HG03025 (cell line): ENCODE results near the gene BLVRB.

Experiments used
- ATAC-seq: cut with Tn5 transposase; IDR thresholded peaks from one replicate; pipeline ENCODE4 v1.9.1; 2021; ENCODE audit warnings: mild to moderate bottlenecking, moderate library complexity; ENCODE audit not compliant: unreplicated experiment, low FRiP score

Gene BLVRB

DNA sequence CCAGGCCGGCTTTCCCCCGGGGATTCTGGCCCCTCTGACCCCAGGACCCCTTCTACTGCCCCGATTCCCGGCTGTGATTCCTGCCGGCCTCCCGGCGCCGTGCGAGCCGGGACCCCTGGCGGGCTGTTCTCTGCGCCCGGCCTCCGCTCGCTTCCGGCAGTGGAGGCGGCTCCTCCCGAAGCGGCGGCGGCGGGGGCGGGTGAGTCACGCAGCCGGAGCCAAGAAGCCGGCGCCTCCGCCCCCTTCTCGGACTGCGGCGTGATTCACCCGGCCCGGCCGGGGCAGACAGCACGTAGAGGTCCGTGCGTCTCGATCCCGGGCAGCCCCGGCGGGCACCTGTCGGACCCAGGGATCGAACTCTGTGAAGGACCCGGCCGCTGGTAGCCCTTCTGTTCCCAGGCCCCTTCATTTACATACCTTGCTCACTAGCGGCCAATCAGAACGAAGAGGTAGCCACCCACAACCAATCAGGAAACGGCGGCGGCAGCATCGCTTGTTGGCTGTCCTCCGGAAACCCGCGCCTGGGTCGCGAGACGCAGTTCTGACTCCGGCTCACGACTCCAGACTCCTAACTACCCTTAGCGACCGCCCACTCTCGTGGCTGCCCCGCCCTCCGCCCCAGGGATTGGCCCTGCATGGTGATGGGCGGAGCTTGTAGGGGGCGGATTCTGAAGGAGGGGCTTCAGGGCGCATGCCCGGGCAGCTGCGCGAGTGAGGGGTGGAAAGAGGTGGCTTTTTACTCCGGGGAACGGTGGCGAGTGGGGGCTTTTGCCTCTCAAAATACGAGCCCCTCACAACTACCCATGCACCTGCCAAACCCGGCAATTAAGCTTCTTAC, 39.9 kb downstream of the BLVRB start, which contains the start of gene SERTAD1:
Gene SERTAD1 (minus strand): TSS at position 543 of the 838 bp plus-strand sequence. CDS start 2,446 bp downstream, outside the sequence.
- ATAC-seq: peak; percentile 79

DNA sequence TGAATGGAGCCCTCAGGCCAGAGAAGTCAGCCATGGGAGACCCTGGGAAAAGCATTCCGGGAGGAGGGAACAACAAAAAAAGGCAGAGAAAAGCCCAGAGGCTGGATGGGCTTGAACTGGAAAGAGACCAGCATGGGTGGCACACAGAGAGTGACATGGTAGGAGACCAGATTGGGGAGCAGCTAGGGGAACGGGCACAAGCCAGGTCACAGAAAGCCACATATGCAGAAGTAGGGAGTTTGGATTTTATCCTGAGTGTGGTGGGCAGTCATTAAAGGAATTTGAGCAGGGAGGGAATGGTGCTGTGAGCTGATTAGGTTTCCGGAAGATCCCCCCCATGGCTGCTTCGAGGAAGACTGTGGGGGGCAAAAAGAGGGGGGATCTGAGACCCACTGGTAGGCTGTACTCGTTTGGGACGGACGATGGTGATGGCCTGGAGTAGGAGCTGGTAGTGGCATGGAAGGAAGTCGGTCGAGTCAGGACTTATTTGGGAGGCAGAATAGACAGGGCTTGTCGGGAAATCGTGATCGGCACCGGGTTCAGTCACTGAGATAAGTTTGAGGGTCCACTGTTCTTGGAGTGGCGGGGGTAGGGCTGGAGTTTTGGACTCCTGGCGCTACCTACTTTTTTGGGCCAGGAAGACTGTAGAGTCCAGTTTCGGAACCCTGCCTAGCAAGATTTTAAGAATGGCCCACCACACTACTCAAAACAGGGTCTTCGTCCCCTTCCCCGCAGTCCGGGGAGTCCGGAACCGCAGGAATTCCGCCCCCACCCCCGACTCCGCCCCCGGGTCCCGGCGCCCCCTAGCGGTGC, 40.7 kb downstream of the BLVRB start:
- no peak for ATAC-seq

DNA sequence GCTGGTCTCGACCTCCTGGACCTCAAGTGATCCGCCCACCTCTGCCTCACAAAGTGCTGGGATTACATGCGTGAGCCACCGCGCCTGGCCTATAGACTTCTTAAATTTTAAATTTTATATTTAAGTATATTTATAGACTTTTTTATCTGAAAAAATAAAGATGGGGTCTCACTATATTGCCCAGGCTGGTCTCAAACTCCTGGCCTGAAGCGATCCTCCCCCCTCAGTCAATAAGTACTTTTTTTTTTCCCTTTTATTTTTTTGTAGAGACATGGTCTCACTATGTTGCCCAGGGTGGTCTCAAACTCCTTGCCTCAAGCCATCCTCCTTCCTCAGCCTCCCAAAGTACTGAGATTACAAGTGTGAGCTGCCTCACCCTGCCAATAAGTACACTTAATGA, 41.6 kb downstream of the BLVRB start:
- ATAC-seq: no peak

DNA sequence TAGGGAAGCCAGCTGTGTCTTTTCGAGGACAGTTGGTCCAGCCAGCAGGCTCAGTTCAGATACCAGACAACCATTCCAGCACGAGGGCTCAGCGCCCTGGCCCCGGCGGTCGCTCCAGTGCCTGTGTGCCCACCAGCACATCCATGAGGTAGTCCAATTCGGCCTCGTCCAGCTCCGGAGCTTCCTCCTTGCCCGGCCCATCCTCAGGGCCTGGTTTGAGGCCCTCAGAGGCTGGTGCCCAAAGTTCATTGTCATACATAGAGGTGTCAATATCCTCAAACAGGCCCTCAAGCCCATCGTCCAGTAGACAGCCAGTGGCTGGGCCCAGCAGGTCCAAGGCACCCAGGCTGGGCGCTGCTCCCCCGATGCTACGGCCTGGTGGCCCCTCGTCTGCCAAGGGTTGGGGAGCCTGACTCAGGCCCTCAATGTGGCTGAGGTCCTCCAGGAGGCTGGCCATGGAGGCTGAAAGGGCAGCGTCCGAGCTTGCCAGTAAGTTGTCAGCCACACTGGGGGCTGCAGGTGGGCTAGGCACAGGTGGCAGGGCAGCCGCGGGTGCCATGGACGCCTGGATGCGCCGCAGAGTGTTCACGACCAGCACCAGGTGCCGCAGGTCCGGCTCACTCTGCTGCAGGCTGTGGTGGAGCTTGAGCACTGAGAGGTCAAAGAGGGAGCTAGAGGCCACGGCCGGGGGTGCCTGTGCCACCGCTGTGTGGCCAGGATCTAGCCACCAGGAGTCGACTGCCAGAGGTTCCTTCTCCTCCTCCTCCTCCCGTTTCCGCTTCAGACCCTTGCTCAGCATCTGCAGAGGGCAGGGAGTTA, 42.6 kb downstream of the BLVRB start:
- ATAC-seq: no peak

DNA sequence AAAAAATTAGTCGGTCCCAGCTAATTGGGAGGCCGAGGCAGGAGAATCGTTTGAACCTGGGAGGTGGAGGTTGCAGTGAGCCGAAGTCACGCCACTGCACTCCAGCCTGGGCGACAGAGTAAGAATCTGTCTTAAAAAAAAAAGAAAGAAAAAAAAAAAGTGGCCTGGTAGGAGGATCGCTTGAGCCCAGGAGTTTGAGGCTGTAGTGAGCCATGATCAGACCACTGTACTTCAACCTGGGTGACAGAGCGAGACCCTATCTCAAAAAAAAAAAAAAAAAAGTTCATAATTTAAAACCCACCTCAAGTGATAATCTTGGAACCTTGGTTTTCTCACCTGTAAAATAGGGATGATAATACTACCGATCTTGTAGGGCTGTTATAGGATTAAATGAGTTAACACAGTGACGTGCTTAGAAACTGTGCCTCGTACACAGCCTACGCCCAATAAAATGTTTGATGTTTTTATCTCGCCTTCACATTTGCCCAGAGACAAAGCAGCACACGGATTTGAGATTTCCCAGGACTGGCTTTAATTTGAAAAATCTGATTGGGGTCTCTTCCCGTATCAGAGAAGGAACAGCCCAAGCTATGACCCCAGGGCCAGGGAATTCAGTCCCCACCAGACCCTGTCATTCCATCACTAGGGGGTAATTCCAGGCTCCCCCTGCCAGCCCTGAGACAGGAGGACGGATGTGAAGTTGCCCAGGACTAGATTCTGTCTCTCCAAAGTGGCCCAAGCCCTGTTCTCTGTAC, 43.4 kb downstream of the BLVRB start:
- ATAC-seq: no peak

DNA sequence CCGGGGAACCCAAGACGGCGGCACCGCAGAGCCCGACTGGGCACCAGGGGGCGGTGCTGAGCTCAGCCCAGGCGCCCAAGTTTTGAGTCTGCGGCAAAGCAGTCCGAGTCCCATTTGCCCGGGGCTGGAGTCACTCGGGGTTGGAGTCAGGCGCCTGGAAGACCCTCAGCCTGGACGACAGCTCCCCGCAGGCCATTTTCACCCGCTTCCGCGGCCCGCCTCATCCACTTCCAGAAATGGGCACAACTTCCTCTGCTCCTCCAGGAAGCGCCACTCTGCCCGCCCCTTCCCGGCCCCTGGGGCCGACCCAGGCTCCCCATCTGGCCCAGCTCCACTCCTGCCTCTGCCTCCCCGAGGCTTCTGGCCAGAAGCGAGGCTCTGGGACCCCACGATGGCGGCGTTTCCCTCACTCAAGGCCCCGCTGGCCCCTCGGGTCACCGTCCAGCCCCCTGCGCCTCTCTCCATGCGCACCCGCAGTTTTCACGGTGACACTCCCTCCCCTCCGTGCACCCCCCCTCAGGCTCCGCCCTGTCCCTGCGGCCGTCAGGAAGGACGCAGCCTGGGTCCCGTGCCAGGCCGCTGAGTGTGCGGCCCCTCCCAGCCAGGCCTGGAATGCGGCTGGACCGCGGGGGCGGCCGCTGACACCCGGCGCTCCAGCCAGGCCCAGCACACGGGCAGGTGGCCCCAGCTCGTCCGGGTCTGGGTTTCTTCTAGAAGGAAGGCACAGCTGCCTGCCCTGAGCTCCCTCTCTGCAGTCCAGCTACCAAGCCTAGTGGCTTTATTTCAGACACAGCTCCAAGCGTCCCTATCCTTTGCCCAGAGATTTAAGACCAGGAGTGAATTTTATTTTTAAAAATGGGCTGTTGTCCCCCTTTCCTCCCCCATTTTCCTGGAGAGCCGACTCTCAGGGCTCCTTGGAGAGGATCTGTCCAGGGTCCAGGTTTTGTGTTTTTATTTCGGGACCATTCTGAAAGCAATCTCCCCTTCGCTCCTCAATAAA, 44.5 kb downstream of the BLVRB start:
- no peak for ATAC-seq

DNA sequence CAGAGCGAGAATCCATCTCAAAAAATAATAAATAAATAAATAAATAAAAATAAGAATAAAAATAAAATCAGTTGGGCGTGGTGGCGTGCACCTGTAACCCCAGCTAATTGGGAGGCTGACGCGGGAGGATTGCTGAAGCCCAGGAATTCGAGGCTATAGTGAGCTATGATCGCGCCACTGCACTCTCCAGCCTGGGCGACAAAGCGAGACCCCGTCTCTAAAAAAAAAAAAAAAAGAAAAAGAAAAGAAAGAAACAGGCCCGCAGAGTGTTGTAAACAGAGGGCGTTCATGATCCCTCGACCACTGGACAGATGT, 45.1 kb downstream of the BLVRB start:
- ATAC-seq: no peak

DNA sequence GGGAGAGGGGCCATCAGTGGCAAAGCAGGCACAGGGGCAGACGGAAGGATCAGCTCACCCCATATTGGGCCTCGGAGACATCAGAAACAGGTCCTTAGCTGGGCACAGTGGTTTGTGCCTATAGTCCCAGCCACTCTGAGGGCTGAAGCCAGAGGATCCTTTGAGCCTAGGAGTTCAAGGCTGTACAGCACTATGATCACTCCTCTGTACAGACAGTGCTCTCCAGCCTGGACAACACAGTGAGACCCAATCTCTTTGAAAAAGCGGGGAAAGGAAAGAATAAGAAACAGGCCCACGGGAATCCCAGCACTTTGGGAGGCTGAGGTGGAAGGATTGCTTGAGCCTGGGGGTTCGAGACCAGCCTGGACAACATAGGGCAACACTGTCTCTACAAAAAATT, 45.8 kb downstream of the BLVRB start:
- no peak for ATAC-seq

DNA sequence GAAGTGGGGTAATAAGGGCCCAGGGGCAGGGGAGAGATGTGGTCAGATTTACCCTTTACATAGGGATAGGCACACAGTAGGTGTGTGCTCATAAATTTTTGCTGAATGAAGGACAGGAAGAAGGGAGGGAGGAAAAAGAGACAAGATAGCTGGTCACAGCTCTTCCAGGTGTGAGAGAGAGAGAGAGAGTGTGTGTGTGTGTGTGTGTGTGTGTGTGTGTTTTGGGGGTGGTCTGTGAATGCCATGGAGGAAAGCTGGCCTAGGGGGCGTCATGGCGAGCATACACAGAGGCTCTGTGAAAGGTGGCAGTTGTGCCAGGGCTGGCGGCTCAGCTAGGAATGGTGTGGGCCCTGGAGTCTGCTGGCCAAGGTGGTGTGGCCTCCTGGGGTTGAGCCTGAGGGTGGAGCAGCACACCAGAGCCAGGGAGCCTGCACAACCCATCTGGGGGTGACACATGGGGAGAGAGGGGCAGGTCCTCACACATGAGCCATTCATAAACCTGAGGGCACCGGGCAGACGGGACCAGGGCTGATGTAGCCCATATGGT, 46.4 kb downstream of the BLVRB start:
- ATAC-seq: no peak

DNA sequence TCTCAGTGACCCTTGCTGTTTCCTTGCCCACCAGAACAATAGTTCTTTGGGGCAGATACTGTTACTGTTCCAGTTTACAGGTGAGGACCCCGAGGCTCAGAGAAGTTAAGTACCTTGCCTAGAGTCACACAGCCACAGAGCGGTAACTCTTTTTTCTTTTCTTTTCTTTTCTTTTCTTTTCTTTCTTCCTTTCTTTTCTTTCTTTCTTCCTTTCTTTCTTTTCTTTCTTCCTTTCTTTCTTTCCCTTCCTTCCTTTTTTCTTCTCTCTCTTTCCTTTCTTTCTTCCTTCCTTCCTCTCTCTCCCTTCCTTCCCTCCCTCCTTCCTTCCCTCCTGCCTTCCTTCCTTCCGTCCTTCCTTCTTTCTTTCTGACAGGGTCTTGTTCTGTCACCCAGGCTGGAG, 47.5 kb downstream of the BLVRB start:
- no peak for ATAC-seq

DNA sequence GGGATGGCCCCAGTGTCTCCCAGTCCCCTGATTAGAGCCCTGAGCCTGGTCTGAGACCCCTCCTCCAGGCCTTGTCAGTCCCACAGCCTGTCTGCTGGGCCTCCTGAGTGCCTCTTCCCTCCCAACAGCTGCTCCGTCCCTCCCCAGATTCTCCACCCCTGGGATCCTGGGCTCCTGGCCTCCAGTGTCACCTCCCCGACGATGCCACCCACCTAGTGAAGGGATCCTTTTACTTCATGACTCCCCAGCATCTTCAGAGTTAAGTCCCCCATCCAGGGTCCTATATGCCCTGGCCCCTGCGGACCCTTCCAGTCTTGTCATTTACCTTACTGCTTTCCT, 47.9 kb downstream of the BLVRB start:
- ATAC-seq: no peak

DNA sequence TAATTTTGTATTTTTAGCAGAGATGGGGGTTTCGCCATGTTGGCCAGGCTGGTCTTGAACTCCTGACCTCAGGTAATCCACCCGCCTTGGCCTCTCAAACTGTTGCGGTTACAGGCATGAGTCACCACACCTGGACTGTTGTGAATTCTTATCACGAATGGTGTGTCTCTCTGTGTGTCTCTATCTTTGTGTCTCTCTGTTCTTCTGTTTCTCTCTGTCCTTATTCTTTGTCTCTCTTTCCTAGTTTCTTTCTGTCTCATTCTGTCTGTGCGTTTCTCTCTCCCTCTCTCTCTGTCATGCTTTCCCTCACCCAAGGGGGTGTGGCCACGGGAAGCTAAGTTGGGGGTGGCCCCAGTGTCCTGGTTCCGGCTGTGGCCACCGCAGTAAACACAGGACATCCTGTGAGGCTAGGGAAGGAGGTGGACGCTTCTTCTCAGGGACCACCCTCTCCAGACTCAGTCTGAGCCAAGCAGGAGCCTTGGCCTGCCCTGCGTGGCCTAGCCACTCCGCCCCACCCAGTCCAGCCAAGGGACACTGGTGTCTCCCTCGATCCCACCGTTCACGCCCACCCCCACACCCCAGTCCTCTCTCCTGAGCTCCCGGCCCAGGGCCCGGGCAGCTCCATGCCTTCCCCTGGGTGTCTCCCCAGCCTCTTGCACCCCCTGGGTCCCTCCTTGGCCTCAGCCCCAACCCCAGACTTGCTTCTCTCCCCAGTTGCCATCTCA, 48.5 kb downstream of the BLVRB start:
- ATAC-seq: no peak

DNA sequence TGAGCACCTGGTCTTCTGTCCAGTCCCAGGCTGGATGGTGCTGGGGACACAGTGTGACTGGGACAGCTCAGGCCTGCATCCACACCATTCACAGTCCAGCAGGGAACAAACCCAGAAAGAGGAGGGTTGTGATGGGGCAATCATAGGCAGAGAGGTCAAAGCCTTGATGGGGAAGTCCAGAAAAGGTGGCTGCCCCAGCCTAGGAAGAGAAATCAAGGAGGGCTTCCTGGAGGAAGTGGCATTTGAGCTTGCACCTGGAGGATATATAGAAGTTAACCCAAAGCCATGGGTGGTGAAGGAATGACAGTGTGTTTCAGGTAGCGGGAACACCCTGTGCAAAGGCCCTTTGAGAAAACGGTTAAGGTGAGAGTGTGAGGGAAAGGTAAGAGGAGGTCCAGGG, 49.8 kb downstream of the BLVRB start:
- no peak for ATAC-seq

DNA sequence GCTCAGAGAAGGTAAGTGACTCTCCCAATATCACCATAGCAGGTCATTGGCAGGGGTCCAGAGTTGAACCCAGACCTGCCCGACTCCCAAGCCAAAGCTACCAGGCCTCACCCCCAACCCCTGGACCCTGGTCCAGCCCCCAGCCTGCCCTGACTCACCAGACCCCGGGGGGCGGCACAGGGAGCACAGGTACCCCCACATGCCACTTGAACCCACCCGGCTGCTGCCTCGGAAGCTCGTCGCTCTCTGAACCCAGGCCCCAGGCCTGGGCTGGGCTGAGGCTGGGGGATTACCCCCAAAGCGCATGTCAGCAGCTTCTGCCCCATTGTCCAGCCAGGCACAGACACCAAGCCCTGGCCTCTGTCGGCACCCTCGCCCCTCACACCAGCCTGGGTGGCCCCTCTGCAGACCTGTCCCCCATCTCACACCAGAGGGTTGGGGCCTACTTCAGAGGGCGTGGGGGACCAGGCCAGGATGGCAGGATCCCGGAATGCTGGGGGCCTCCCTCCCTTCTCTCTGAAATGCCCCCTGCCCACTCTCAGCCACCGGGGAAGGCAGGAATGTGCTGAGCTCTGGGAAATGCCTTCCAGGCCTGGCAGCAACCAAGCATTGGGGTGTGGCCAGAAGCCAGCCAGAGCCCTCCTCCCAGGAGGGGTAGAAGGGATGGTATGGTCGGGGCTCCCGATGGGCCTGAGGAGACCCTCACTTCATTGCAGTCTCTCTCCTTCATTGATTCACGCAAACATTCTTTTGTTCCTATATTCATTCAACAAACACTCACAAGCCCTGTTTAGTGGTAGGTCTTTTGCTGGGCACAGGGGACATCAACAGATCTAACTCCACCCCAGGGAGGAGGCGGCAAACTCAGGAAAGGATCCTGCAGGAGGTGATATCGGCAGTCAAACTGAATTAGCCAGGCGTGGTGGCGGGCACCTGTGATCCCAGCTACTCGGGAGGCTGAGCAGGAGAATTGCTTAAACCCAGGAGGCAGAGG, 50.7 kb downstream of the BLVRB start:
- no peak for ATAC-seq

DNA sequence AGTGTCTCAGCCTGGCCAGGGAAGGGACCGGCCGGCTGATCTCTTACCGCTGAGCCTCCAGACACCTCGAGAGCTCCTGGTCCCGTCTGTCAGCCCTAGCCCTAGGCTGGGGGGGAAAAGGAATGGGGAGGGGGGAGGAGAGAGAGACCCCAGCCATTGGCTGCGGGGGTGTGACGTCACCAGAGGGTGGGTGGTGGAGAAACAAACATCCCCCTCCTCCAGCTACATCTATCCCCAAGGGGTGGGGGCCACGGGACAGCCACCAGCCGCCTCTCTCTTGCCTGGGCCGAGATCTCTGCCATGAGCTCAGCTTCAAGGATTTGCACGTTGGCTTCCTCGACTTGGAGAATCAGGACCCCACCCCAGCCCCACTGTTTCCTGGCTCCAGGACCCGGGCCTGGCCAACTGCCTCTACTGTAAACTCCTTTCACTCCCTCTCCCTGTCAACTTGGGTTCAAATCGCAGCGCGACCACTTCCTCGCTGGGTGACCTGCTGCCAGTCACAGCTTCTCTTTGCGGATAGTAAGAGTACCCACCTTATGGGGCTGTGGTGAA, 52.2 kb downstream of the BLVRB start, which contains the start of gene PRX:
Gene PRX (minus strand): TSS at position 88 of the 555 bp plus-strand sequence. CDS start 5,446 bp downstream, outside the sequence.
- no peak for ATAC-seq

DNA sequence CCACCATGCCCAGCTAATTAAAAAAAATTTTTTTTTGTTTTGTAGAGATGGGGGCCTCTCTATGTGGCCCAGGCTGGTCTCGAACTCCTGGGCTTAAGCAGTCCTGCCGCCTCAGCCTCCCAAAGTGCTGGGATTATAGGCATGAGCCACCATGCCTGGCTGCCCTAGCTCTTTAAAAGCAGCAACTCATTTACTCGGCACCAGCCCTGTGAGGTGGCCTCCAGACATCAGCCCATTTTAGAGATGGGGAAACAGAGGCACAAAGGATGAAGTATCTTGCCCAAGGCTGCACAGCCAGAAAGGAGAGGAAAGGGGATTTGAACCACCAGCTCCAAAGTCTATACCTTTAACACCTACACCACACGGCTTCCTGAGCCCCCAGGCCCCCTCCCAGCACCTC, 52.7 kb downstream of the BLVRB start:
- ATAC-seq: no peak
